Psoas muscle (tissue), 8 donors: Measurements from ENCODE around the gene CACNA1C. TPM values are rescaled to one million over a fixed set of nuclear protein-coding genes. Genes with fewer than 3 reads are reported as not detected.

Experiments used
- ATAC-seq, 4 donors: fragments of 200-7000 bp; cut with Tn5 transposase; one replicate each; pipeline ENCODE4 v1.9.1; 2020; ENCODE audit warnings: moderate library complexity in 3 of 4, mild to moderate bottlenecking in 2 of 4
- DNase-seq, 2 donors: peaks; one replicate each; pipeline ENCODE4 v3.0.0-alpha.2; 2020
- H3K27ac ChIP-seq: fragments of 200-600 bp; one replicate; pipeline ENCODE4 v1.8.0; 2022
- H3K27me3 ChIP-seq, 3 donors: fragments of 200-600 bp in 1 of 3; one replicate each; pipeline versions ENCODE4 v1.6.1 to v1.8.0; 2013 to 2022; ENCODE audit warnings: low read length in 2 of 3, mild to moderate bottlenecking in 2 of 3, moderate library complexity in 1 of 3; ENCODE audit not compliant: insufficient read depth in 3 of 3
- H3K36me3 ChIP-seq, 2 donors: fragments of 200-600 bp in 1 of 2; one replicate each; pipeline versions ENCODE4 v1.6.1 to v1.8.0; 2013 to 2022; ENCODE audit warnings: low read depth in 1 of 2, mild to moderate bottlenecking in 1 of 2, moderate library complexity in 1 of 2; ENCODE audit not compliant: insufficient read depth in 1 of 2
- H3K4me1 ChIP-seq: fragments of 200-600 bp; one replicate; pipeline ENCODE4 v1.8.0; 2022
- H3K4me3 ChIP-seq: fragments of 200-600 bp; one replicate; pipeline ENCODE4 v1.8.0; 2022; ENCODE audit warnings: mild to moderate bottlenecking
- H3K9me3 ChIP-seq: fragments of 200-600 bp; one replicate; pipeline ENCODE4 v1.8.0; 2022
- CTCF ChIP-seq: fragments of 200-600 bp; IDR thresholded peaks from one replicate; pipeline ENCODE4 v1.8.0; 2022; ENCODE audit warnings: antibody characterized with exemption
- WGBS, 3 donors: extraction: QIAGEN DNeasy Blood & Tissue Kit; methylation state at CpG; one replicate each; pipeline versions ENCODE4 v1.1.6 to v1.1.7; 2013; 5-methylcytosine and 5-hydroxymethylcytosine counted together
- intact Hi-C, 2 donors: fragments of 100-400 bp; cut with DNase I; formaldehyde crosslinking; loops; one replicate each; pipeline versions ENCODE4 v1.11.0 to v1.14.2; 2022
- polyA plus RNA-seq, 3 donors: library from polyadenylated mRNA; stranded (reverse); fragments of 200-250 nt; gene quantifications; one replicate each; pipeline ENCODE4 v1.2.3, GENCODE V29; 2013
- total RNA-seq, 4 donors: library from RNA; stranded (reverse); fragmentation: NEBNext Ultra II Directional in 2 of 4; extraction: Animal tissue kit (Norgen Biotek cat#: 25700) in 2 of 4; gene quantifications; one replicate each; pipeline versions ENCODE4 v1.2.1 to v1.2.4, GENCODE V29; 2021 to 2023
- donor health status: healthy with polysubstance abuse.
- donor health status: DM: no; HTN: no; CAD: no; lungs with moderate emphysema.
- donor health status: Bipolar disorder and iron deficiency.
- donor health status: healthy.
- donor health status: DM: yes; HTN: yes; CAD: no.
- donor health status: DM: no; HTN: no; CAD: no.
- donor health status: DM: no; HTN: no; CAD: no.
- donor health status: DM: yes; HTN: yes; CAD: no.

CACNA1C gene
- total and polyA plus RNA-seq, 7 donors = 0.26 to 2.9 (median 0.95) TPM

DNA sequence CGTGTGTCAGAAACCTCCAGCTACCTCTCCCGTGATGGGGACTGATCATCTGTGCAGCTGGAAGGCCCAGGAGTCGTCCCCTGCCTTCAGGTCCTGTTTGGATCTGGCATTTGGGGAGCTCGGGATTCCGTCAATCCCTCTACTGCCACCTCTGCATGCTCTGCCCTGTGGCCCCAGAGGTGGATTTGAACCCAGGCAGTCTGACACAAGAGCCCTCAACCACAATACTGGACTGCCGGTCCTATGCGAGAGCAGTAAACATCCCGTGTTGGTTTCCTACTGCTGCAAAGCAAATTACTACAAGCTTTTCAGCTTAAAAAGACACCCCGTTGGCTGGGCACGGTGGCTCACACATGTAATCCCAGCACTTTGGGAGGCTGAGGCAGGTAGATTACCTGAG, 620.1 kb downstream of the CACNA1C start:
- WGBS, 3 donors = 88 to 92% (median 92%) methylated on average over 10 of the region's 10 CpGs
- intact Hi-C loops = no loop called here
- no peaks in the 10 kb centered on the region for H3K27me3 ChIP-seq
- no peak overlapping the region for H3K27ac ChIP-seq
- DNase-seq (no peak), ATAC-seq (no peak)
- no peaks in the 10 kb centered on the region for H3K4me1 ChIP-seq
- H3K9me3 ChIP-seq = no peaks in the 10 kb centered on the region
- TF ChIP-seq CTCF = no peak
- H3K36me3 ChIP-seq = no peaks in the 10 kb centered on the region
- no peak overlapping the region for H3K4me3 ChIP-seq

DNA sequence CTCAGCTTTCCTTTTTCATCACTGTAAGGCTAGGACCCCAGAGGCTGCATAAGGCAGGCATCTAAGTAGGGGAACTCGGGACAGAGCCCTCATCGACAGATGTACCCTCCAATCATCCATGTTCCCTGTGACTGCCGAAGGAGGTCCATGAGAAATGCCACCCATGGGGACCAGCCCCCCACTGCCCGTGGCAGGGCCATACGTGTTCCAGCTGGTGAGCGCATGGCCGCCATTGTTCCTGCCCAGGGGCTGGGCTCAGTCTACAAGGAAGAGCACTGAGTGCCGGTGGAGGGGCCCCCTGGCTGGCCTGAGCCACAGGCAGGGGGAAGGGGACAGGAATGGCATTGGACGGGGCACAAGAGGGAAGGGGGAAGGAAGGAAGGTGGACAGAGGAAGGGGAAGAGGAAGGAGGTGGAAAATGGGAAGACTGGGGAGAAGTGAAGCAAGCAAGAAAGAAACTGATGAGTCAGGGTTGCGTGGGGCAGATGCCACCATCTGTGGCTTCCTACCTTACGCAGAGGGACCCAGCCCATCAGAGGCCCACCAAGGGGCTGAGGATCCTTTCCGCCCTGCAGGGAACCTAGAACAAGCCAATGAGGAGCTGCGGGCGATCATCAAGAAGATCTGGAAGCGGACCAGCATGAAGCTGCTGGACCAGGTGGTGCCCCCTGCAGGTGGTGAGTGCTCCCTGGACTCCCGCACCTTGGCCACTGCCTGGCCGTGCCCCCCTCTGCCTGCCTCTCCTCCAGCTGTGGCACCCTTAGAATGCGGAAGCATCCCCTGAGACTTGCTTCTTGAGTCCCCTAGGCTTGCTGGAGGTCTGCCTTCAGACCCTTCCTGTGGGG, 621.4 kb downstream of the CACNA1C start:
- no peak for TF ChIP-seq CTCF
- no peaks in the 10 kb centered on the region for H3K27me3 ChIP-seq
- intact Hi-C loops = no loop called here
- no peak for ATAC-seq
- no peak overlapping the region for H3K27ac ChIP-seq
- no peak overlapping the region for H3K4me3 ChIP-seq
- WGBS, 3 donors = 78 to 85% (median 82%) methylated on average over 18 of the region's 18 CpGs
- H3K4me1 ChIP-seq = no peaks in the 10 kb centered on the region
- H3K36me3 ChIP-seq = no peaks in the 10 kb centered on the region
- no peaks in the 10 kb centered on the region for H3K9me3 ChIP-seq
- no peak for DNase-seq

GRCh38 chr12:2675776-2676175, 623.0 kb downstream of the CACNA1C start:
- Histone ChIP-seq H3K27ac (no peak overlapping the region), H3K9me3 (no peaks in the 10 kb centered on the region), H3K36me3 (no peaks in the 10 kb centered on the region), H3K4me1 (no peaks in the 10 kb centered on the region), H3K27me3 (no peaks in the 10 kb centered on the region), H3K4me3 (no peak overlapping the region)
- intact Hi-C loops = no loop called here
- ATAC-seq = no peak
- no peak for DNase-seq
- WGBS, 3 donors = 70 to 76% (median 72%) methylated on average over 6 of the region's 6 CpGs
- TF ChIP-seq CTCF = no peak

DNA sequence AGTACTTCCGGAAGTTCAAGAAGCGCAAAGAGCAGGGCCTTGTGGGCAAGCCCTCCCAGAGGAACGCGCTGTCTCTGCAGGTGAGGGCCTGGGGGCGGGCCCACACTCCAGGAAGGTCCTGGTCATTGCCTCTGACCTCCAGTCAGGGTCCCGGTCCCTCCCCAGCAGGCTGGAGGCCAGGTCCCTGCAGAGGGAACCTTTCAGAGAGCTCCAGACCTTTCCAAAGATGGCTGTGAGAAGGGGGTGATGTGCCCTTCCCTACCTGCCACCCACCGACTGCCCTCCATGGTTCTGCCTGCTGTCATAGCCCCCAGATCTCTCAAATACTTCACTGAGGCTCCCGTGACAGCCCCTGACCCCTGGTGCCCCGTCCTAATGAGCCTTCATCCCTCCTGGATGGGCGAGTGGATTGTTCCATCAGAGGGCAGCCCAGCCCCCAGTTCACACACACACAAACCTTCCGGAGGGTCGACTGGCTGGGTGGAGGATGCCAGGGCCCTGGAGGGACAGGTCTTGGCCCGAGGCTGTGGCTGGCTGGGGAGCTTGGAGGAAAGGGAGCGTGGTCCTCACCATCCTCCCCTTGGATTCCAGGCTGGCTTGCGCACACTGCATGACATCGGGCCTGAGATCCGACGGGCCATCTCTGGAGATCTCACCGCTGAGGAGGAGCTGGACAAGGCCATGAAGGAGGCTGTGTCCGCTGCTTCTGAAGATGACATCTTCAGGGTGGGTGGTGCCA, 624.5 kb downstream of the CACNA1C start:
- no peak for TF ChIP-seq CTCF
- DNase-seq (no peak), ATAC-seq (no peak)
- Histone ChIP-seq H3K4me1 (no peaks in the 10 kb centered on the region), H3K9me3 (no peaks in the 10 kb centered on the region), H3K27ac (no peak overlapping the region), H3K4me3 (no peak overlapping the region), H3K36me3 (no peaks in the 10 kb centered on the region), H3K27me3 (no peaks in the 10 kb centered on the region)
- WGBS, 3 donors = 78 to 84% (median 80%) methylated on average over 20 of the region's 20 CpGs
- intact Hi-C loops = no loop called here
